Activated CD4-positive, alpha-beta T cell treated with anti-CD3 and anti-CD28 coated beads, Interleukin-2, amount 50 U/mL, for 4 hours (primary cell): ENCODE results near the gene SULF2.

ENCODE experiments used
- DNase-seq, 2 experiments: peaks; one replicate each; pipeline ENCODE4 v3.0.0-alpha.2; 2020

Gene SULF2

GRCh38 chr20:47708953-47709833, 76.1 kb downstream of the SULF2 start:
- DNase-seq = no peak

DNA sequence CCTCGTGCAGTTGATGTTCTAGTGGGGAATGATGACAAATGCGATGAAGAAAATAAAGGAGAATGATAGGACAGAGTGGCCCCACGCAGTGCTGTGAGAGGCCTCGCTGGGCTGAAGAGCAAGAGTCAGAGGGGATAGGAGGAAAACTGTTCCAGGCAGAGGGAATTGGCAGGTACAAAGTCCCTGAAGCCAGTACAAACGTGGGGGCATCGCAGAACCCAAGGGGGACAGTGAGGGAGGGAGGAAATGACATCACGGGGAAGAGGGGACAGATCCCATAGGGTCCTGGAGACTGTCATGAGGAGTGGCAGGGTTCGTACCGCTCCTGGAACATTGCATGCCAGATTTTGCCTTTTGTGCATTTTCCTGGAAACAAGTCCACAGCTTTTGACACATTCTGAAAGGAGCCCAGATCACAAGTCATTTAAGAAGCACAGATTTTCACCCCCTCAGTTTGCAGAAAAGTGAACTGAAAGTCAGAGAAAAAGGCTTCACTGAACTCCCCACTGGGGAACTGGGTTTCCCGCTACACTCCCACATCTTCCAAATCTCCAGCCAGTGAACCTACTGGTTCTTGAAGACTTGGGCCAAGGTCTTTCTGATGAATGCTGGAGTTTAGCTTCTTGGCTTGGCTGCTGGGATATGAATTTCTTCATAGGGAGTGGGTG, 77.0 kb downstream of the SULF2 start:
- DNase-seq = no peak

GRCh38 chr20:47706345-47706744, 78.9 kb downstream of the SULF2 start:
- DNase-seq = no peak

- DNase-seq = no peak
These were observed 79.8 kb downstream of the SULF2 start for GRCh38 chr20:47705497-47705856.

- no peak for DNase-seq
These were observed 80.4 kb downstream of the SULF2 start for GRCh38 chr20:47704746-47705496.

GRCh38 chr20:47703748-47704147, 81.5 kb downstream of the SULF2 start:
- no peak for DNase-seq

- DNase-seq = no peak
These were observed 83.7 kb downstream of the SULF2 start for GRCh38 chr20:47701612-47702011.

- DNase-seq = no peak
These were observed 85.0 kb downstream of the SULF2 start for GRCh38 chr20:47700327-47700726.

DNA sequence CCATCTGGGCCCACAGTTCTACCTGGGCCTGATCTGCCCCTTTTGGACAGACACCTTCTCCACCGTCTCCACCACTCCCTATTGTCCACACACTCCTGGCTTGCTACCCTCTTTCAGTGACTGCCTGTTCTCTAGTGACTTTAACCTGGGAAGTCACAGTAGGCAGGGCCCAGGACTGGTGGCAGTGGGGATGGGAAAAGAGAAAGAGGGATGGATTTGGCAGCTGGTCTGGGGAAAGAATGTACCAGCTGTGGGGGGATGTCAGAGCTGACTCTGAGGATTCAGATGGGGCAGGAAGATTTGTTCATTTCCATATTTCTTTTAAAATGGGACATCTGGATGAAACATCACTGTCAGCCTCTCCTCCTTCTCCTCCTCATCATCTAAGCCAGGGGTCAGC, 85.5 kb downstream of the SULF2 start:
- no peak for DNase-seq

DNA sequence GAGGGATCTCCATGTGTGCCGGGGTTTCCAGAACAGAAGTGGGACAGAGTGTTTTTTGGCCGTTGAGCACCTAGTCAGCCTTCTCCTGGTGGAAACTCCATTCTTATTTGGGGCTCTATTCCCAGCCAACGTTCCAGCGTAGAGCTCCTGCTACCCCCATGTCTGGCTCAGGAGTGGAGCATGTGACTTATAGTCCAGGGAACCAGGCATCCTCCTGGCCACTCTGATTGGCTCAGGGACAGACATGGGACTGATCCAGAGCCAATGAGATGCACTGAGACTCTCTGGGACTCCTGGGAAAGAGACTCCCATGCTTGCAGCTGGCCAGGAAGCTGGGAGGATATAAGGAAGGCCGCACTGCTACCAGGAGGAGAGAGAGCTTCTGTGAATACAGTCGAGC, 87.1 kb downstream of the SULF2 start:
- no peak for DNase-seq

DNA sequence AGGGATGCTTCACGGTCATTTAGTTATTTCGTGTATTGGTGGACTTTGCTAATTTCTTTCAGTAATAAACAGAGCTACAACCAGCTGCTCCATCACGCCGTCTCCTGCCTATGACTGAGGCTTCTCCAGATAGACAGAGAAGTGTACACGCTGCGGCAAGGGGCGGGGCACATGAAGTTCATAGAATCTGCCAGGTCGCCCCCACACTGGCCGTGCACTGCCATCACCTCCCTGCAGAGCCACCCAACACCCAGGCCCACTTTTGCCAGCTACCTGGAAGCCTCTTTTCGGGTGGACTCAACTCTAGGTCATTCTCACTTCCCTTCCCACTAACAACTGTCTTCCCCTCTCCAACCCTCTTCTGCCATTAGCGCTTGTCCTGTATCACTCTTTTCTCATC, 88.4 kb downstream of the SULF2 start:
- DNase-seq = no peak

GRCh38 chr20:47694021-47694818, 91.1 kb downstream of the SULF2 start:
- DNase-seq = no peak

DNA sequence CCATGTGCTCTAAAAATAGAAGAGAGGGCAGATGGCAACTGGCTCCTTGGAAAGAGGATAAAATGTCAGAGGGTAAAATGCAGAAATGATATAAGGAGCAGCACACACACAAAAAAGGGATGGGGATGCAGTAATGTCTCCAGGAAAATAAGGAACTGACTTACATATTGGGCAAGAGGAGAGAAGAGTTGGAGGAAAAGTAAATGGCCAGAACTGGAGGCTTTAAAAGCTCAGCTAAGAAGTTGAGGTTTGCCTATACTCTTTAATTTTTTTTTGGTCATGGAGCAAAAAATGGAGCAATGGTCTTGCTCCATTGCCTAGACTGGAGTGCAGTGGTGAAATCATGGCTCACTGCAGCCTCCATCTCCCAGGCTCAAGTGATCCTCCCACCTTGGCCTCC, 93.7 kb downstream of the SULF2 start:
- DNase-seq = no peak

GRCh38 chr20:47689731-47690130, 95.5 kb downstream of the SULF2 start:
- no peak for DNase-seq

DNA sequence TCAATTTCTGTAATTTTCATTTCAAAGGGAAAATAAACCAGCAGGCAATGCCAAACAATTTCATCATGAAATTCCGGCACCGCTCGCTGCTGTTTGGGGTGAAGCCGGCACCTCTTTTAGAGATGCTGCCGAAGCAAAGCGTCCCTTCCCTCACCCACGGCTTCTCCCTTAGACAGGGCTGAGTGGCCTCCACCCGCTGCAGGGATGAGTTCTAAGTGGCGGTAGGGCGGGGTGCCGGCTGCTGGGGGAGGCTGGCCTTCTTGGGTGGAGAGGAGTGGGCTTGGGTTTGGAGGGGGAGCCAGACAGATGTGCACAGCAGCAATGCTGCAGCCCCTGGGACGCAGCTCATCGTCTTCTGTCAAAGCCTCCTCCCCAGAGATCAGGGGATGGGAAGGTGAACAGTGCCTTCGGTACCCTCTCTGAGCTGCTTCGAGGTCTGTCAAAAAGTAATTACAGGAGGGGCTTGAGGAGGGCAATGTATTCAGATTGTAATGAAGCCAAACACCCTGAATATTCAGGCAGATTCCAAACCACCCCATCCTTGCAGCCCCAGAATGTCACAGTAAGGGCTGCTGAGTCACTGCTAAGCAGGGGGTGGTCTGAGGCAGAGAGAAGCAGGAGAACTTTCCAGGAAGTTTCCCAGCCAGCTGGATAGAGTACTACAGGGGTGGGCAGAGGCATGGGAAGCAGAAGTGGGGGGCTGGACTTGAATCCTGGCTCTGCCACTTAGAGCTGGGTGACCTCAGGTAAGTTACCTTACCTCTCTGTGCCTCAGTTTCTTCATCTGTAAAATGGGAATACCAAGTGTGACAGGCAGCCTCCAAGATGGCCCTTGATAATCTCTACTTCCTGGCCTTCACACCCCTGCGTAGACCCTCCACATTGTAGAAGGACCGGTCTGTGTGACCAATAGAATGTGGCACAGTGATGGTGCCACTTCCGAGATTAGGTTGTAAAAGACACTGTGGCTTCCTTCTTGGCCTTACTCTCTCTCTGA, 96.6 kb downstream of the SULF2 start:
- no peak for DNase-seq

- no peak for DNase-seq
These were observed 97.9 kb downstream of the SULF2 start for GRCh38 chr20:47687095-47687987.

GRCh38 chr20:47686545-47686944, 98.7 kb downstream of the SULF2 start:
- no peak for DNase-seq

- no peak for DNase-seq
These were observed 100.8 kb downstream of the SULF2 start for GRCh38 chr20:47684306-47685080.

DNA sequence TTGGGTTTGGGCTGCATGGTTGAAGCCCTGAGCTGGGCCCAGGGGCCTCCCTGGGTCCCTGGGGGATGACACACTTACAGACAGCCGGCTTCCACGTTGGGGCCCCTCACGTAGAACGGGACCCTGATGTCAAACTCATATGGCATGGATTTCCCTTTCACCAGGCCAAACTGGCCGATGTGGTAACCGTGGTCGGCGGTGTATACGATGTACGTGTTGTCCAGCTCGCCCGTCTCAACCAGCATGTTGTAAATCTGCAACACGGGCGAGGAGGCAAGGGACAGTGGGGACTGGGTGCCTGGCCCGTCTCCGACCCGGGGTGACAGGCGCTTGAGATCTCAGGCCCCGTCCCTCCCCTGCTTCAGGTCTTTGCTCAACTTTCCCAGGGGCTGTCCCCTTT, 102.4 kb downstream of the SULF2 start:
- no peak for DNase-seq
